OCI-LY7 (cell line): ENCODE measurements around the gene THSD7B. TPM values are rescaled to one million over a fixed set of nuclear protein-coding genes. Genes with fewer than 3 reads are reported as not detected.

Experiments
- BruUV-seq: library from RNA; stranded (reverse); fragments of 400-500 nt; replicated peaks from 2 replicates; lab custom pipeline; 2021; lab: Mats Ljungman, UMichigan
- CTCF ChIA-PET: fragments of 300-600 bp; sonication (Branson Sonifier 250); formaldehyde crosslinking; loops from one replicate; lab custom pipeline; 2022; ENCODE audit warnings: antibody characterized with exemption; ENCODE audit not compliant: unreplicated experiment; lab: Charles Lee
- POLR2A ChIA-PET: fragments of 300-600 bp; sonication (Branson Sonifier 250); formaldehyde crosslinking; loops from one replicate; lab custom pipeline; 2022; ENCODE audit warnings: antibody characterized with exemption; lab: Charles Lee
- DNase-seq: peaks from one replicate; pipeline ENCODE4 v3.0.0-alpha.2; 2015; ENCODE audit warnings: low spot score
- H2AFZ ChIP-seq: fragments of 200-600 bp; sonication (generic), shearing (Covaris generic); 2 replicates; pipeline ENCODE4 v1.6.1; 2014; ENCODE audit warnings: mild to moderate bottlenecking, antibody characterized with exemption, low read length, moderate library complexity
- H3K27ac ChIP-seq: fragments of 200-600 bp; sonication (generic); 2 replicates; pipeline ENCODE4 v1.5.1; 2014; ENCODE audit warnings: mixed run types, low read depth, mild to moderate bottlenecking, moderate library complexity, low read length, inconsistent platforms; ENCODE audit not compliant: poor library complexity, severe bottlenecking
- H3K36me3 ChIP-seq: fragments of 200-600 bp; sonication (generic); 2 replicates; pipeline ENCODE4 v1.6.1; 2014; ENCODE audit warnings: mild to moderate bottlenecking, antibody characterized with exemption, low read length, moderate library complexity, mixed read lengths; ENCODE audit not compliant: insufficient read depth
- H3K4me1 ChIP-seq: fragments of 200-600 bp; sonication (generic); 2 replicates; pipeline ENCODE4 v1.5.1; 2014; ENCODE audit warnings: mild to moderate bottlenecking, low read length; ENCODE audit not compliant: insufficient read depth, poor library complexity, severe bottlenecking
- H3K4me2 ChIP-seq: fragments of 200-600 bp; sonication (generic); 2 replicates; pipeline ENCODE4 v1.6.1; 2014; ENCODE audit warnings: mild to moderate bottlenecking, low read length
- H3K4me3 ChIP-seq: fragments of 200-600 bp; sonication (generic); 2 replicates; pipeline ENCODE4 v1.5.1; 2014; ENCODE audit warnings: mild to moderate bottlenecking, low read depth, low read length; ENCODE audit not compliant: poor library complexity, severe bottlenecking
- H3K79me2 ChIP-seq: fragments of 200-600 bp; sonication (generic); 2 replicates; pipeline ENCODE4 v1.6.1; 2016; ENCODE audit warnings: low read depth, mild to moderate bottlenecking, low read length, moderate library complexity, mixed read lengths; ENCODE audit not compliant: insufficient read depth
- H3K9me2 ChIP-seq: fragments of 200-600 bp; sonication (generic); 2 replicates; pipeline ENCODE4 v1.6.1; 2016; ENCODE audit warnings: mild to moderate bottlenecking, low read length, mixed read lengths; ENCODE audit not compliant: insufficient read depth
- H3K9me3 ChIP-seq: fragments of 200-600 bp; sonication (generic); 2 replicates; pipeline ENCODE4 v1.6.1; 2014; ENCODE audit warnings: mild to moderate bottlenecking, mixed run types, low read length, mixed read lengths
- H4K20me1 ChIP-seq: fragments of 200-600 bp; sonication (generic); 2 replicates; pipeline ENCODE4 v1.6.1; 2014; ENCODE audit warnings: mild to moderate bottlenecking, antibody characterized with exemption, low read length, moderate library complexity, mixed read lengths; ENCODE audit not compliant: insufficient read depth
- CTCF ChIP-seq: fragments of 200-600 bp; sonication (generic); conservative IDR thresholded peaks from 2 replicates; pipeline ENCODE4 v1.5.1; 2014; ENCODE audit warnings: mild to moderate bottlenecking, antibody characterized with exemption, low read length, moderate library complexity, mixed read lengths
- EZH2phosphoT487 ChIP-seq: fragments of 200-600 bp; sonication (generic); IDR thresholded peaks from 2 replicates; pipeline ENCODE4 v1.6.1; 2018; ENCODE audit warnings: low read depth, borderline replicate concordance, mild to moderate bottlenecking, mixed run types, antibody characterized with exemption, low read length, moderate library complexity, mixed read lengths
- intact Hi-C: fragments of 100-400 bp; cut with micrococcal nuclease; formaldehyde crosslinking; loops from one replicate; pipeline ENCODE4 v1.10.0; 2022; ENCODE audit not compliant: unreplicated experiment
- total RNA-seq, 2 experiments: library from RNA; depleted of rRNA in 1 of 2; stranded (reverse); fragments of >200 nt in 1 of 2; shearing (Covaris generic) in 1 of 2; gene quantifications; 2 replicates each; pipeline ENCODE4 v1.2.3, GENCODE V29; 2014 to 2022

Gene THSD7B
- total RNA-seq, 2 experiments from 2014 or later: 1.8 TPM

DNA sequence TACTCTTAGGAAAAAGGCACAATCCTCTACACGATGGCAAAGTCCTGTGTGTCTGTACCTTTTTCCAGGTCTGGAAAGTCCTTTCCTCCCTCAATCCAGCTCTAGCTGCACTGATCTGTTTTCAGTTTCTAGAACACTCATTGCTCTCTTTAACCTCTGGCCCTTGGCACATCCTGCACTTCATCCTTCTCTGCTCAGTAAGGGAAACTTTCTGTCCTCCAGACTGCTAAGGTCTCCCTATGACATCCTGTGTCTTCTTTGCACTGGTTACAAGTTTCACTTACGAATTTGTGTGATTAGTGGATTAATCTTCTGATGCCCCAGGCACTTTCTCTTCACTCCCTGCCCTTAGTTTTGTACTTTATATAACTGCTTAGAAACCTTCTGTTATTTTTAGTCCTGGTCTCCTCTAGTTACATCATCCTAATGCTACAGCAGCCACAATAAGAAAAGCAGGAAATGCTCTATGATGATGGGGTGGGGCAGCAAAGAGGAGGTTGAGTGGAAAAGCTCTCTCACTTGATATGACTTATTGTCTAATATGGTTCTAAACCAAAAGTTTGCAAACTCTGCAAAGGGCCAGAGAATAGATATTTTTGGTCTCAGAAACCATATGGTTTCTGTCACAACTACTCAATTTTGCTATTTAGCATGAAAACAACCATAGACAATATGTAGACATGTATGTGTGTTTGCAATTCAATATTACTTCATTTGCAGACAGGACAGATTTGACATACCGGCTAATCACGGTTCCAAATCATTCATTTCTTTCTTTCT, 568.2 kb downstream of the THSD7B start:
- no peaks in the 10 kb centered on the region for H4K20me1 ChIP-seq
- no peak overlapping the region for H2AFZ ChIP-seq
- no peak for DNase-seq
- BruUV-seq: no TSS peak
- no peak overlapping the region for H3K4me3 ChIP-seq
- no peak for TF ChIP-seq EZH2phosphoT487
- TF ChIP-seq CTCF: no peak
- intact Hi-C loops: no loop called here
- H3K9me2 ChIP-seq: no peaks in the 10 kb centered on the region
- H3K9me3 ChIP-seq: no peaks in the 10 kb centered on the region
- H3K79me2 ChIP-seq: no peaks in the 10 kb centered on the region
- no peak overlapping the region for H3K27ac ChIP-seq
- no peak overlapping the region for H3K4me2 ChIP-seq
- CTCF ChIA-PET: no interaction called here
- POLR2A ChIA-PET: interaction anchor here (0.6 to 1.0 kb wide), 2 partner anchors 114 to 1797 kb away, joined by 3 to 5 read pairs; no protein-coding TSS in a partner anchor
- H3K4me1 ChIP-seq: no peaks in the 10 kb centered on the region
- no peaks in the 10 kb centered on the region for H3K36me3 ChIP-seq

- H3K9me2 ChIP-seq: no peaks in the 10 kb centered on the region
Measured at GRCh38 chr2:137336067-137336466, 570.7 kb downstream of the THSD7B start.

More at GRCh38 chr2:137336067-137336466, 570.7 kb downstream of the THSD7B start:
- Histone ChIP-seq H3K36me3 (no peaks in the 10 kb centered on the region), H3K27ac (no peak overlapping the region), H3K4me3 (no peak overlapping the region), H3K4me1 (no peaks in the 10 kb centered on the region), H3K4me2 (no peak overlapping the region), H3K79me2 (no peaks in the 10 kb centered on the region), H4K20me1 (no peaks in the 10 kb centered on the region), H3K9me3 (no peaks in the 10 kb centered on the region), H2AFZ (no peak overlapping the region)
- DNase-seq: no peak
- intact Hi-C loops: no loop called here
- no peak for TF ChIP-seq EZH2phosphoT487
- TF ChIP-seq CTCF: no peak
- POLR2A ChIA-PET: interaction anchor here (0.7 kb wide), 1 partner anchor 26 kb away, joined by 3 read pairs; no protein-coding TSS in a partner anchor
- BruUV-seq: no TSS peak
- CTCF ChIA-PET: no interaction called here
